ENCODE data around the gene FCRL5.

DNA sequence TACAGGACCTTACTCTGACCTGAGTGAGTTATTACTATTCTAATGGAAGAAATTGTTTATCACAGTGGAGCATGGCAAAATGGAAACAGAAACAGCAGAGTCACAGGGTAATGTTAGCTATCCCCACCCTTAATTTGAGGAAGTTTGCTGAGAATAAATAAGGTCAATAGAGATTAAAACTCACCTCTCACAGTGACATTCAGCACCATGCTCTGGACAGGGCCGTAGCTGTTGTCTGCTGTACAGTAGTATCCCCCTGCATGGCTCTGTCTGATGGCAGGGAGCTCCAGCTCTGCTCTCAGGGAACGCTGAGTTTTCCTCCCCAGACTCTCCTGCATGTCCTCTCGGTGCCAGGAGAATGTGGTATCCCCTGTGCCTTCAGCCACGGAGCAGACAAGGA, 33.7 kb upstream of the FCRL5 start:
- TF ChIP-seq POLR2A (IDR thresholded peaks at IDR 0.05) (no peak), POLR2AphosphoS5 (IDR thresholded peaks at IDR 0.05) (no peak), EP300 (IDR thresholded peaks at IDR 0.05) (no peak)
- TF ChIP-seq, protein P1, sequence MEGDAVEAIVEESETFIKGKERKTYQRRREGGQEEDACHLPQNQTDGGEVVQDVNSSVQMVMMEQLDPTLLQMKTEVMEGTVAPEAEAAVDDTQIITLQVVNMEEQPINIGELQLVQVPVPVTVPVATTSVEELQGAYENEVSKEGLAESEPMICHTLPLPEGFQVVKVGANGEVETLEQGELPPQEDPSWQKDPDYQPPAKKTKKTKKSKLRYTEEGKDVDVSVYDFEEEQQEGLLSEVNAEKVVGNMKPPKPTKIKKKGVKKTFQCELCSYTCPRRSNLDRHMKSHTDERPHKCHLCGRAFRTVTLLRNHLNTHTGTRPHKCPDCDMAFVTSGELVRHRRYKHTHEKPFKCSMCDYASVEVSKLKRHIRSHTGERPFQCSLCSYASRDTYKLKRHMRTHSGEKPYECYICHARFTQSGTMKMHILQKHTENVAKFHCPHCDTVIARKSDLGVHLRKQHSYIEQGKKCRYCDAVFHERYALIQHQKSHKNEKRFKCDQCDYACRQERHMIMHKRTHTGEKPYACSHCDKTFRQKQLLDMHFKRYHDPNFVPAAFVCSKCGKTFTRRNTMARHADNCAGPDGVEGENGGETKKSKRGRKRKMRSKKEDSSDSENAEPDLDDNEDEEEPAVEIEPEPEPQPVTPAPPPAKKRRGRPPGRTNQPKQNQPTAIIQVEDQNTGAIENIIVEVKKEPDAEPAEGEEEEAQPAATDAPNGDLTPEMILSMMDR (IDR thresholded peaks at IDR 0.05): no peak
